Mucosa of rectum (tissue), 2 donors: ENCODE results near the gene ASPA.
A peak's percentile ranks its signal among the peaks of the same experiment; 100 is the strongest.

Experiments
- H3K27ac ChIP-seq, 2 donors: one replicate each; pipeline ENCODE4 v1.7.0; 2013; ENCODE audit warnings: inconsistent platforms in 2 of 2, low read depth in 2 of 2, low read length in 2 of 2
- H3K27me3 ChIP-seq, 2 donors: one replicate each; pipeline ENCODE4 v1.7.0; 2013; ENCODE audit warnings: low read length in 2 of 2; ENCODE audit not compliant: control insufficient read depth in 2 of 2, insufficient read depth in 2 of 2
- H3K36me3 ChIP-seq, 2 donors: one replicate each; pipeline ENCODE4 v1.7.0; 2013; ENCODE audit warnings: low read length in 2 of 2; ENCODE audit not compliant: control insufficient read depth in 2 of 2, insufficient read depth in 2 of 2
- H3K4me1 ChIP-seq, 2 donors: one replicate each; pipeline ENCODE4 v1.7.0; 2013; ENCODE audit warnings: low read length in 2 of 2, mild to moderate bottlenecking in 1 of 2; ENCODE audit not compliant: control insufficient read depth in 2 of 2, insufficient read depth in 2 of 2
- H3K4me3 ChIP-seq, 2 donors: one replicate each; pipeline ENCODE4 v1.7.0; 2013; ENCODE audit warnings: low read length in 2 of 2
- H3K9ac ChIP-seq, 2 donors: one replicate each; pipeline ENCODE4 v1.7.0; 2013; ENCODE audit warnings: low read length in 2 of 2, low read depth in 1 of 2, mild to moderate bottlenecking in 1 of 2
- H3K9me3 ChIP-seq, 2 donors: one replicate each; pipeline ENCODE4 v1.7.0; 2013; ENCODE audit warnings: low read length in 2 of 2; ENCODE audit not compliant: control insufficient read depth in 2 of 2
- donor health status: healthy.
- donor health status: Normal muscosa, but diverticular disease.

The ASPA gene

DNA sequence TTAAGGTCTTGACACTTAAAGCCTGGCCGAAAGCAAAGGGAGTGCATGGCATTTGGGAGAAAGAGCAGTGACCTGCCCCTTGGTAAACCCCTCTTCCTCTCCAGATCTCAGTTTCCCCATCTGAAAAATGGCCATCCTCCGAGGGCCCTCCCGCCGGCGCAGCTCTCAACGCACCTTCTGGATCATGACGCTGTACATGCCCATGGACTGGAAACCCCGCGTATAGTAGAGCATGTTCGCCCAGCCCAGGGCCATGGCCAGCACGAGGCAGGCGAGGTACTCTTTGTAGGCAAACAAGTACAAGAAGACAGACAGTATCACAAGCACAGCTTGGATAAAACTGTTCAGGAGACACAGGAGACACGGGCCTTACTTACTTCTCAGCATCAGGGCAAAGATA lies 48.2 kb downstream of the ASPA start:
- peaks cover 0 to 2% of the 10 kb centered on the region in 2 donors for H3K36me3 ChIP-seq
- no peaks in the 10 kb centered on the region for H3K4me1 ChIP-seq
- no peak overlapping the region for H3K27ac ChIP-seq

GRCh38 chr17:3526491-3526890 lies 50.7 kb downstream of the ASPA start:
- Histone ChIP-seq H3K27ac (no peak overlapping the region), H3K4me3 (no peak overlapping the region), H3K4me1 (no peaks in the 10 kb centered on the region), H3K36me3 (peaks cover 0 to 2% of the 10 kb centered on the region in 2 donors), H3K27me3 (no peaks in the 10 kb centered on the region), H3K9ac (no peak overlapping the region), H3K9me3 (no peaks in the 10 kb centered on the region)

More for the DNA sequence above, 48.2 kb downstream of the ASPA start:
- Histone ChIP-seq H3K9me3 (no peaks in the 10 kb centered on the region), H3K27me3 (no peaks in the 10 kb centered on the region), H3K4me3 (no peak overlapping the region), H3K9ac (no peak overlapping the region)

DNA sequence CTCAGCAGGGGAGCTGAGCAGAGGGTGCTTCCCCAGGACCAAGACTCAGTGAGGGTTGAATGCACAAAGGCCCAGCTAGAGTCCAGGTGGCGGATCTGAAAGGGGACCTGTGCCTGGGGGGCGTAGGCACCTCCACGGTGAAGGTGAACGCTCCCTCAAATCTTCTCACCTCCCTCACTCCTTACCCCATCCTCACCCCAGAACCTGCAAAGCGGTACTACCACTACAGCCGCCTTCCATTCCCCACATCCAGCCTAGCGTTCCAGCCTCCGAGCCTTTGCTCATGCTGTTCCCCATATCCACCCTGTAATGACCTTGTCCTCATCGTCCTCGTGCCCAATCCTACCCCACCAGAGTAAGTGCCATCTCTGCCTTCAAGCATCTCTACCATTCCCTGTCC lies 51.2 kb downstream of the ASPA start:
- H3K36me3 ChIP-seq, result peaks cover 0 to 2% of the 10 kb centered on the region in 2 donors
- no peaks in the 10 kb centered on the region for H3K9me3 ChIP-seq
- no peaks in the 10 kb centered on the region for H3K4me1 ChIP-seq
- no peak overlapping the region for H3K9ac ChIP-seq
- H3K27me3 ChIP-seq, result no peaks in the 10 kb centered on the region
- H3K4me3 ChIP-seq, result no peak overlapping the region
- no peak overlapping the region for H3K27ac ChIP-seq

DNA sequence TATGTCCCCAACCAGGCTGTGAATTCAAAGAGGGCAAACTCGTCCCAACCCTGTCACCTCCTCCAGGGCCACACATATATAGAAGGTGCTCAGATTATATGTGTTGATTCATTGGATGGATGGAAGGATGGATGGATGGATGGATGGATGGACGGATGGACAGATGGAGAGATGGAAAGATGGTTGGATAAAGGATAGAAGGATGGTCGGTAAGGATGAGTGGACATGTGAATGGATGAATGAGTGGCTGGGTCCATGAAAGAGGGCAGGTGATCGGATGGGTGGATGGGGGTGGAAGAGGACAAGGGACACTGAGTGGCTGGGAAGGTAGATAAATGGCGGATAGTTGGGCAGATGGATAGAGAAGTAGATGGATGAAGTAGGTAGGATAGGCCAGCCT lies 51.7 kb downstream of the ASPA start:
- H3K4me3 ChIP-seq, result no peak overlapping the region
- H3K27ac ChIP-seq, result no peak overlapping the region
- H3K27me3 ChIP-seq, result no peaks in the 10 kb centered on the region
- no peak overlapping the region for H3K9ac ChIP-seq
- H3K4me1 ChIP-seq, result no peaks in the 10 kb centered on the region
- H3K9me3 ChIP-seq, result no peaks in the 10 kb centered on the region
- peaks cover 0 to 2% of the 10 kb centered on the region in 2 donors for H3K36me3 ChIP-seq

GRCh38 chr17:3527896-3528295 lies 52.1 kb downstream of the ASPA start:
- Histone ChIP-seq H3K27ac (no peak overlapping the region), H3K9me3 (no peaks in the 10 kb centered on the region), H3K9ac (no peak overlapping the region), H3K27me3 (no peaks in the 10 kb centered on the region), H3K4me3 (no peak overlapping the region), H3K4me1 (no peaks in the 10 kb centered on the region), H3K36me3 (peaks cover 0 to 2% of the 10 kb centered on the region in 2 donors)

DNA sequence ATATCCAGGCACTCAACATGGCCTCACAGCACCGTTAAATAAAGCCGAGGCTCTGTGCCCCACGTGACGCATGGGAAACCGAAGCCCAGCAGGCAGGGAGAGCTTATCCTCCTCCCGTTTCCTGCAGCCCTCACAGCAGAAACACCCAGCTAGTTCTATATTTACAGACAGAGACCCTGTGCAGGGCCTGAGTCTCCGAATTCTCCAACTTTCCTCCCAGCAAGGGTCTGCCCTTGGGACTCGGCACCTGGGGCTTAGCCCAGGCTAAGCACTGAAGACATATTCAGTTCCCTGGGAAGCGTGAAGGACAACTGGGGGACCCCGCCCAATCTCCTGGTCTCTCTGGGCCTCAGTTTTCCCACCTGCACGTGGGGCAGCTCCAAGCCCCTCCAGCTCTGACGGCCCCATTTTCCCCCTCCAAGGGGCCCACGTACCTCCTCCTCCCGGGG lies 52.6 kb downstream of the ASPA start:
- Histone ChIP-seq H3K27me3 (no peaks in the 10 kb centered on the region), H3K4me1 (no peaks in the 10 kb centered on the region), H3K27ac (no peak overlapping the region)

DNA sequence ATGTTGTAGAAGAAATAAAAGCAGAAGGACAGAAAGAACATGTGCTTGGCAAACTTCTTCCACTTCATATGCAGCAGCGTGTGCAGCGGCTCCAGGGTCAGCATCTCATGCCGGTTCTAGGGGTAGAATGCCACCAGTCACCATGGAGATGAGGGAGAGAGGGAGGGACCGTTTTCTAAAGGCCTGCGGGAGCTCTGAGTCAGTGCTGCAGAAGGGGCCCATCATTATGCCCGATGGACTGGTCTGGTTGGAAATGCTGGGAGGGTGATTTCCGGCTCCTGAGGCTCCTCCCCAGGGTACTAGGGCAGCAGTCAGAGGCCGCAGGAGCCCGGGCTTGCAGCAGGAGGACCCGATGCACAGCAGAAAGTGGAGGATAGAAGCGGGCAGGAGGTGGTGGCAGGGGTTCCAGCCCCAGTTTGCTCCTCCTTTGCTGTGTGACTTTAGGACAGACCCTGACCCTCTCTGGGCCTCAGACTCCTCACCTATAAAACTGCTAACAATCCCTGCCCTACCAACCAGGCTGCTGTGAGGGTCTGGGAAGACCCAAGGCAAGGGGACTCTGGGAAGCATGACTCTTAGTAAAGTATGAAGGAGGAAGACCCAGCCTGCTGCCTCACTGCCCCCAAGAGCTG lies 53.2 kb downstream of the ASPA start:
- no peak overlapping the region for H3K4me3 ChIP-seq
- peaks cover 0 to 2% of the 10 kb centered on the region in 2 donors for H3K36me3 ChIP-seq
- H3K27me3 ChIP-seq, result no peaks in the 10 kb centered on the region
- H3K4me1 ChIP-seq, result no peaks in the 10 kb centered on the region
- H3K9ac ChIP-seq, result no peak overlapping the region
- H3K9me3 ChIP-seq, result no peaks in the 10 kb centered on the region
- no peak overlapping the region for H3K27ac ChIP-seq

More for the DNA sequence above, 52.6 kb downstream of the ASPA start:
- no peaks in the 10 kb centered on the region for H3K9me3 ChIP-seq
- no peak overlapping the region for H3K4me3 ChIP-seq
- H3K36me3 ChIP-seq, result peaks cover 0 to 2% of the 10 kb centered on the region in 2 donors
- no peak overlapping the region for H3K9ac ChIP-seq

DNA sequence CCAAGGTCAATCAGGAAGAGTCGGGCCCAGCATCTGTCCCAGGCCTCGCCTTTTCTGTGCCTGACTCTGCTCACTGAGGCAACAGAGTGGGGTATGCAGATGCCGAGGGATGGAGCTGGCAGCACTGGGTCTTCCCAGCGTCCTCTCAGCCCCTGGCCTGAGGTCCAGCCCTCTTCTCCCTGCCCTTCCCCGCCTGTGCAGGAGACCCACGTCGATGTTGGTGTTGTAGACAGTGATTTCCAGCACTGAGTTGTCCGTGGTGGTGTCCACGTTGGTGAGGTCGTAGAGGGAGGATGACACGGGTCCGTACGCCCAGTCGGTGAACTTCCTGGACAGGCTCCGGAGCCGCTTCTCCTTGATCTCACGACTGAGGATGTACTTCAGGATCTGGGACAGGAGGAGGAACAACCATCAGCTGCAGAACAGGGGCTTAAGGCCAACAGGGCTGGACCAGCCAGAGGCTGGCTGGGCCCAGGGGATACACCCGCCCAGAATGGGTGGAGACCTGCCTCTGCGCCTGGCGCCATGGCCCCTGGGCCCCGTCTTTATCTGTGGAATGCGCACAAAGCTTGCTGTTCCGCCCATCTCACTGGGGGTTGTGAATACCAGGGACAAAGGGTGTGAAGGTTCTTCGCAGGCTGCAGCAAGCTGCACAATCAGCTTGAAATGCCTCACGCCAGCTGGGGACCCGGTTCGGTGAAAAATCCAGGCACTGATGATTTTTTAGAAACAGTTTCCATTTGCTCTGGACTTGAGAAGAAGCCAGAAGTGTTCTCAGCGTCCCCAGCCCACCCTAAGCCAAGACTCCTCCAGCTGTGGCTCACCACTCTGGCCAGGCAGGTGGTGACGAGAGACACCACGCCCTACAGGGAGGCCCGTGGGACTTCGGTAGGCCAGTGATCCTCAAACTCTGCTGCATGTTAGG lies 54.3 kb downstream of the ASPA start:
- Histone ChIP-seq H3K4me3 (no peak overlapping the region), H3K27me3 (no peaks in the 10 kb centered on the region), H3K9ac (no peak overlapping the region), H3K9me3 (no peaks in the 10 kb centered on the region), H3K4me1 (no peaks in the 10 kb centered on the region), H3K36me3 (peaks cover 0 to 2% of the 10 kb centered on the region in 2 donors), H3K27ac (peak overlapping the region in 1 of 2 donors; percentile 17)

GRCh38 chr17:3531266-3532101 lies 55.7 kb downstream of the ASPA start:
- Histone ChIP-seq H3K9me3 (no peaks in the 10 kb centered on the region), H3K27me3 (no peaks in the 10 kb centered on the region), H3K36me3 (peaks cover 0 to 2% of the 10 kb centered on the region in 2 donors), H3K4me3 (no peak overlapping the region), H3K27ac (no peak overlapping the region), H3K4me1 (peaks cover 0 to 3% of the 10 kb centered on the region in 2 donors), H3K9ac (no peak overlapping the region)
